ENCODE measurements around the gene RAD50.

RAD50 gene

DNA sequence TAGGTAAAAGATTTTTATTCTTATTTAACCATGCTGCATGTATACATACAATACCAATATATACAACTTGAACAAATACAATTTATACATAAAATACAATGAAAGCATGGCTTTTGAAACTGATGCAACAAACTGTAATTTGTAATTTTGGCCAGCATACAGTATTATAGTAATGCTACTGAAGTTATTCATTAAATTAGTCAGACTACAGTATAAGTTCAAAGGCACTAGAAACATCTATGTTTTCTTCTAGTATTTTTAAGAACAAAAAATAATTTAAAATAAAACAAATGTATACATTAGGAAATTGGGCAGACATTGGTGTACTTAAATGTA lies 135.8 kb downstream of the RAD50 start:
- DNase-seq (ENCODE audit: low read depth in 2 of 3, low spot score in 2 of 3): no peak

All from activated CD8-positive, alpha-beta memory T cell treated with anti-CD3 and anti-CD28 coated beads for 48 hours (primary cell).